Measurements from ENCODE around the gene DIS3L. TPM values are rescaled to one million over a fixed set of nuclear protein-coding genes. Genes with fewer than 3 reads are reported as not detected.

The DIS3L gene
- total and polyA plus RNA-seq, 2 of the 4 experiments (the other 2 are of a cell fraction): 5.1 to 14.5 TPM

GRCh38 chr15:66284271-66284670 lies 9.1 kb upstream of the DIS3L start:
- Histone ChIP-seq H3K4me1 (ENCODE audit: control insufficient read depth, insufficient read depth, low read length) (peaks cover 5% of the 10 kb centered on the region; the same call in 1 of the 2 replicates), H3K79me1 (ENCODE audit: low read depth in 1 of 2, low read length in 2 of 2) (no peaks in the 10 kb centered on the region)
- POLR2A ChIA-PET (ENCODE audit: unreplicated experiment): no interaction called here

More at GRCh38 chr15:66284271-66284670, 9.1 kb upstream of the DIS3L start:
- Histone ChIP-seq H3K9me3 (ENCODE audit: control insufficient read depth, insufficient read depth, low read length) (no peaks in the 10 kb centered on the region), H3K36me3 (ENCODE audit: control insufficient read depth, insufficient read depth, low read length) (no peaks in the 10 kb centered on the region), H2BK5ac (ENCODE audit: low read depth, low read length, poor library complexity, severe bottlenecking) (no peak overlapping the region), H3K23ac (ENCODE audit: low read depth, low read length) (no peak overlapping the region), H3K4ac (ENCODE audit: low read depth, low read length) (no peak overlapping the region), H3K9me1 (ENCODE audit: insufficient read depth, low read length) (no peaks in the 10 kb centered on the region), H3K27me3 (ENCODE audit: control insufficient read depth, insufficient read depth, low read length) (peaks cover 23% of the 10 kb centered on the region), H2BK20ac (ENCODE audit: low read depth, low read length) (no peak overlapping the region), H2BK15ac (ENCODE audit: low read depth, low read length) (no peak overlapping the region), H4K91ac (ENCODE audit: insufficient read depth, low read depth, low read length) (no peak overlapping the region), H3K56ac (ENCODE audit: extremely low read depth, insufficient read depth, low read length) (no peak overlapping the region), H2AK5ac (ENCODE audit: low read depth, low read length) (no peak overlapping the region), H3K4me3 (ENCODE audit: insufficient read depth, low read depth, low read length) (no peak overlapping the region), H2AK9ac (replicated peaks; ENCODE audit: low read depth, low read length, poor library complexity) (no peak overlapping the region), H3K9ac (ENCODE audit: low read depth, low read length) (no peak overlapping the region), H3K4me2 (ENCODE audit: low read depth, low read length) (no peak overlapping the region), H3K14ac (replicated peaks; ENCODE audit: low read depth, low read length) (no peak overlapping the region), H2AFZ (replicated peaks; ENCODE audit: low read length, poor library complexity) (no peak overlapping the region), H3K27ac (ENCODE audit: insufficient read depth, low read length) (no peak overlapping the region), H4K8ac (ENCODE audit: low read depth in 2 of 2, low read length in 2 of 2) (no peak overlapping the region), H4K20me1 (ENCODE audit: insufficient read depth, low read length) (no peaks in the 10 kb centered on the region), H3K18ac (ENCODE audit: low read depth, low read length) (no peak overlapping the region), H2BK120ac (ENCODE audit: low read depth, low read length) (no peak overlapping the region), H4K5ac (ENCODE audit: low read depth, low read length) (no peak overlapping the region)
- CTCF ChIA-PET: no interaction called here
- BruUV-seq (replicated peaks): no TSS peak
- dilution Hi-C loops (cut with HindIII; ENCODE audit: low sequenced_read_pairs, unreplicated experiment) (no loop called here), in situ Hi-C loops (cut with MboI; ENCODE audit: low sequenced_read_pairs) (loop anchor here (25.0 kb wide), 1 partner anchor 672 kb away; the partner anchor contains the start of genes INTS14 and SLC24A1), intact Hi-C loops (cut with micrococcal nuclease) (loop anchor here (10.0 kb wide), 1 partner anchor 649 kb away; no protein-coding TSS in a partner anchor)
- ATAC-seq (ENCODE audit: low read depth): no peak
- no peak for TF ChIP-seq CHD1 (IDR thresholded peaks at IDR 0.05; ENCODE audit: low read depth, low read length)
- TF ChIP-seq USF2 (IDR thresholded peaks at IDR 0.05; ENCODE audit: low read depth, low read length): no peak
- WGBS, 2 experiments (ENCODE audit: extremely low coverage in 2 of 2, insufficient read length in 1 of 2): no CpG with 5 or more reads among the region's 3 CpGs
- DNase-seq: no peak

Measured in IMR-90 (cell line).